Liver (tissue), 9 donors: ENCODE results near the gene ZNF74. TPM values are rescaled to one million over a fixed set of nuclear protein-coding genes. Genes with fewer than 3 reads are reported as not detected.
"Not testable (repeated sequence)": the region's sequence is repeated elsewhere in the genome, so short reads cannot be mapped to it uniquely, and the experiment has no call there.

ENCODE experiments used
- DNase-seq: peaks from one replicate; pipeline ENCODE4 v3.0.0-alpha.2; 2017; ENCODE audit warnings: low spot score
- H3K27ac ChIP-seq, 2 donors: one replicate each; pipeline ENCODE4 v1.7.0; 2013; ENCODE audit warnings: inconsistent platforms in 2 of 2, low read length in 2 of 2, control low read depth in 1 of 2, low read depth in 1 of 2, mild to moderate bottlenecking in 1 of 2
- H3K27me3 ChIP-seq, 4 donors: one replicate each; pipeline versions ENCODE4 v1.6.1 to v1.7.0; 2013; ENCODE audit warnings: low read length in 3 of 4, inconsistent platforms in 1 of 4, mild to moderate bottlenecking in 1 of 4, moderate library complexity in 1 of 4; ENCODE audit not compliant: control insufficient read depth in 4 of 4, insufficient read depth in 4 of 4
- H3K36me3 ChIP-seq, 4 donors: one replicate each; pipeline versions ENCODE4 v1.6.1 to v1.7.0; 2013; ENCODE audit warnings: low read length in 3 of 4, mild to moderate bottlenecking in 3 of 4, low read depth in 1 of 4, moderate library complexity in 1 of 4; ENCODE audit not compliant: control insufficient read depth in 4 of 4, insufficient read depth in 3 of 4
- H3K4me1 ChIP-seq, 4 donors: one replicate each; pipeline versions ENCODE4 v1.6.1 to v1.7.0; 2013; ENCODE audit warnings: low read length in 3 of 4, mild to moderate bottlenecking in 3 of 4, moderate library complexity in 1 of 4; ENCODE audit not compliant: control insufficient read depth in 4 of 4, insufficient read depth in 4 of 4
- H3K4me3 ChIP-seq, 3 donors: one replicate each; pipeline versions ENCODE4 v1.6.1 to v1.7.0; 2013; ENCODE audit warnings: low read length in 3 of 3, control low read depth in 1 of 3, low read depth in 1 of 3, mild to moderate bottlenecking in 1 of 3
- H3K9ac ChIP-seq, 2 donors: one replicate each; pipeline ENCODE4 v1.7.0; 2013; ENCODE audit warnings: low read length in 2 of 2, mild to moderate bottlenecking in 2 of 2, moderate library complexity in 2 of 2, control low read depth in 1 of 2, low read depth in 1 of 2
- H3K9me3 ChIP-seq, 4 donors: one replicate each; pipeline versions ENCODE4 v1.6.1 to v1.7.0; 2013; ENCODE audit warnings: low read length in 3 of 4; ENCODE audit not compliant: control insufficient read depth in 4 of 4
- ATF3 ChIP-seq: IDR thresholded peaks from 2 replicates; pipeline ENCODE4 v1.6.1; 2016; ENCODE audit warnings: antibody characterized with exemption
- CTCF ChIP-seq: fragments of 150-350 bp; IDR thresholded peaks from 2 replicates; pipeline ENCODE4 v1.5.1; 2017; ENCODE audit warnings: improper control_type of control experiment, low read depth, low read length; ENCODE audit not compliant: missing input control
- EGR1 ChIP-seq, 2 donors: IDR thresholded peaks; 2 replicates each; pipeline ENCODE4 v1.6.1; 2016 to 2018; ENCODE audit warnings: antibody characterized with exemption in 2 of 2, low read depth in 2 of 2
- FOXA1 ChIP-seq: IDR thresholded peaks from 2 replicates; pipeline ENCODE4 v1.6.1; 2016; ENCODE audit warnings: antibody characterized with exemption
- FOXA2 ChIP-seq: IDR thresholded peaks from 2 replicates; pipeline ENCODE4 v1.6.1; 2016; ENCODE audit warnings: antibody characterized with exemption
- GABPA ChIP-seq, 2 donors: IDR thresholded peaks in 1 of 2; conservative IDR thresholded peaks in 1 of 2; 2 replicates each; pipeline ENCODE4 v1.6.1; 2016; ENCODE audit warnings: antibody characterized with exemption in 2 of 2, mild to moderate bottlenecking in 1 of 2, moderate library complexity in 1 of 2
- HNF4A ChIP-seq, 2 donors: conservative IDR thresholded peaks; 2 replicates each; pipeline ENCODE4 v1.6.1; 2016; ENCODE audit warnings: antibody characterized with exemption in 2 of 2, mild to moderate bottlenecking in 2 of 2
- HNF4G ChIP-seq: IDR thresholded peaks from 2 replicates; pipeline ENCODE4 v1.6.1; 2016; ENCODE audit warnings: antibody characterized with exemption
- JUND ChIP-seq, 2 donors: IDR thresholded peaks; 2 replicates each; pipeline ENCODE4 v1.6.1; 2016; ENCODE audit warnings: antibody characterized with exemption in 2 of 2
- MAX ChIP-seq: IDR thresholded peaks from 2 replicates; pipeline ENCODE4 v1.6.1; 2016; ENCODE audit warnings: antibody characterized with exemption
- NR2F2 ChIP-seq: IDR thresholded peaks from 2 replicates; pipeline ENCODE4 v1.6.1; 2016; ENCODE audit warnings: antibody characterized with exemption
- RAD21 ChIP-seq, 2 donors: IDR thresholded peaks; 2 replicates each; pipeline ENCODE4 v1.6.1; 2016; ENCODE audit warnings: antibody characterized with exemption in 2 of 2, mild to moderate bottlenecking in 2 of 2
- RXRA ChIP-seq, 2 donors: IDR thresholded peaks; 2 replicates each; pipeline ENCODE4 v1.6.1; 2017 to 2018; ENCODE audit warnings: antibody characterized with exemption in 2 of 2, mild to moderate bottlenecking in 1 of 2
- SP1 ChIP-seq: IDR thresholded peaks from 2 replicates; pipeline ENCODE4 v1.6.1; 2018; ENCODE audit warnings: antibody characterized with exemption, mild to moderate bottlenecking
- TAF1 ChIP-seq: conservative IDR thresholded peaks from 2 replicates; pipeline ENCODE4 v1.6.1; 2016; ENCODE audit warnings: antibody characterized with exemption, mild to moderate bottlenecking
- YY1 ChIP-seq: IDR thresholded peaks from 2 replicates; pipeline ENCODE4 v1.6.1; 2016; ENCODE audit warnings: antibody characterized with exemption, mild to moderate bottlenecking
- ZBTB33 ChIP-seq: IDR thresholded peaks from 2 replicates; pipeline ENCODE4 v1.6.1; 2016; ENCODE audit warnings: antibody characterized with exemption
- WGBS: extraction: QIAGEN DNeasy Blood & Tissue Kit; methylation state at CpG from one replicate; pipeline ENCODE4 v1.1.7; 2013; 5-methylcytosine and 5-hydroxymethylcytosine counted together
- polyA plus RNA-seq, 2 donors: library from polyadenylated mRNA; stranded (reverse) in 1 of 2; unstranded in 1 of 2; fragments of 200-250 nt in 1 of 2; fragments of >200 nt in 1 of 2; fragmentation: Nextera tagmentation in 1 of 2; extraction: Ambion mirVana in 1 of 2; gene quantifications; one replicate each; pipeline versions ENCODE4 v1.2.1 to v1.2.3, GENCODE V29; 2013 to 2015
- total RNA-seq, 2 donors: library from RNA; depleted of rRNA; stranded (reverse); fragments of >200 nt; gene quantifications; one replicate each; pipeline ENCODE4 v1.2.3, GENCODE V29; 2014
- donor health status: healthy.
- donor health status: healthy.
- donor health status: healthy.
- donor health status: healthy.
- donor health status: healthy.

ZNF74 gene
- total and polyA plus RNA-seq, 4 donors, result 0.99 to 5.0 (median 3.1) TPM

- no peak for DNase-seq
- TF ChIP-seq ZBTB33 (no peak), YY1 (no peak), EGR1 (IDR thresholded peaks at IDR 0.05; ENCODE audit: low read depth in 2 of 2) (no peak), RXRA (IDR thresholded peaks at IDR 0.05) (no peak), HNF4G (no peak)
- Histone ChIP-seq H3K4me3 (no peak overlapping the region), H3K9me3 (no peaks in the 10 kb centered on the region), H3K27me3 (no peaks in the 10 kb centered on the region), H3K36me3 (no peaks in the 10 kb centered on the region), H3K4me1 (no peaks in the 10 kb centered on the region), H3K27ac (no peak overlapping the region), H3K9ac (no peak overlapping the region)
- 93% methylated on average over 4 of the region's 4 CpGs for WGBS
Observed at GRCh38 chr22:20378110-20378509, 15.8 kb upstream of the ZNF74 start.

GRCh38 chr22:20378684-20379083, 15.3 kb upstream of the ZNF74 start:
- 92% methylated on average over 5 of the region's 5 CpGs for WGBS
- H3K4me3 ChIP-seq, H3K9me3 ChIP-seq, DNase-seq, H3K27me3 ChIP-seq, H3K36me3 ChIP-seq, H3K27ac ChIP-seq, H3K4me1 ChIP-seq, H3K9ac ChIP-seq: not testable (repeated sequence)

- 30% methylated on average over 1 of the region's 1 CpG for WGBS
- no peak overlapping the region for H3K9ac ChIP-seq
- H3K27me3 ChIP-seq, result peaks cover 0 to 2% (median 0%) of the 10 kb centered on the region in 4 donors
- no peak for DNase-seq
- no peaks in the 10 kb centered on the region for H3K9me3 ChIP-seq
- no peaks in the 10 kb centered on the region for H3K36me3 ChIP-seq
- H3K27ac ChIP-seq, result no peak overlapping the region
- TF ChIP-seq SP1, result no peak
- no peak for TF ChIP-seq MAX
- H3K4me3 ChIP-seq, result no peak overlapping the region
- H3K4me1 ChIP-seq, result no peaks in the 10 kb centered on the region
Observed at GRCh38 chr22:20380486-20380885, 13.5 kb upstream of the ZNF74 start.

- no peaks in the 10 kb centered on the region for H3K9me3 ChIP-seq
- no peak overlapping the region for H3K9ac ChIP-seq
- peaks cover 0 to 2% (median 0%) of the 10 kb centered on the region in 4 donors for H3K27me3 ChIP-seq
- 90% methylated on average over 9 of the region's 9 CpGs for WGBS
- no peak overlapping the region for H3K4me3 ChIP-seq
- DNase-seq, result no peak
- H3K27ac ChIP-seq, result no peak overlapping the region
- no peaks in the 10 kb centered on the region for H3K4me1 ChIP-seq
- H3K36me3 ChIP-seq, result no peaks in the 10 kb centered on the region
- TF ChIP-seq JUND (IDR thresholded peaks at IDR 0.05) (no peak), ATF3 (no peak), ZBTB33 (no peak), GABPA (IDR thresholded peaks at IDR 0.05 in 1 of 2, conservative IDR thresholded peaks at IDR 0.05 in 1 of 2) (no peak), FOXA2 (no peak), HNF4A (conservative IDR thresholded peaks at IDR 0.05) (no peak), HNF4G (no peak), NR2F2 (no peak), RXRA (IDR thresholded peaks at IDR 0.05) (no peak), CTCF (no peak), YY1 (no peak), RAD21 (IDR thresholded peaks at IDR 0.05) (no peak), TAF1 (no peak), FOXA1 (no peak), EGR1 (IDR thresholded peaks at IDR 0.05; ENCODE audit: low read depth in 2 of 2) (no peak), MAX (no peak)
Observed at GRCh38 chr22:20383538-20383937, 10.4 kb upstream of the ZNF74 start.
